HG02798 (cell line): Measurements from ENCODE around the gene ASGR1.
"Not testable (repeated sequence)": the region's sequence is repeated elsewhere in the genome, so short reads cannot be mapped to it uniquely, and the experiment has no call there.

ENCODE experiments used
- ATAC-seq: cut with Tn5 transposase; IDR thresholded peaks from one replicate; pipeline ENCODE4 v1.9.1; 2021; ENCODE audit warnings: mild to moderate bottlenecking; ENCODE audit not compliant: unreplicated experiment, poor library complexity

Gene ASGR1

GRCh38 chr17:7168841-7169564 is 10.2 kb downstream of the ASGR1 start:
- ATAC-seq, result not testable (repeated sequence)

GRCh38 chr17:7167832-7168231 is 11.3 kb downstream of the ASGR1 start:
- ATAC-seq, result no peak

GRCh38 chr17:7166873-7167272 is 12.3 kb downstream of the ASGR1 start:
- no peak for ATAC-seq

- ATAC-seq, result not testable (repeated sequence)
Observed at GRCh38 chr17:7159571-7159970, 19.6 kb downstream of the ASGR1 start.

GRCh38 chr17:7158424-7158823 is 20.7 kb downstream of the ASGR1 start:
- not testable (repeated sequence) for ATAC-seq

- no peak for ATAC-seq
Observed at GRCh38 chr17:7156342-7156940, 22.7 kb downstream of the ASGR1 start.

- ATAC-seq, result no peak
Observed at GRCh38 chr17:7147772-7148171, 31.4 kb downstream of the ASGR1 start.

GRCh38 chr17:7146115-7146514 is 33.1 kb downstream of the ASGR1 start:
- ATAC-seq, result no peak

GRCh38 chr17:7144213-7144612 is 35.0 kb downstream of the ASGR1 start:
- no peak for ATAC-seq

- ATAC-seq, result no peak
Observed at GRCh38 chr17:7141824-7142223, 37.3 kb downstream of the ASGR1 start.

GRCh38 chr17:7139400-7139799 is 39.8 kb downstream of the ASGR1 start:
- ATAC-seq, result no peak

- ATAC-seq, result no peak
Observed at GRCh38 chr17:7138800-7139381, 40.3 kb downstream of the ASGR1 start.

GRCh38 chr17:7137171-7137943 is 41.8 kb downstream of the ASGR1 start:
- ATAC-seq, result no peak

- ATAC-seq, result no peak
Observed at GRCh38 chr17:7136266-7136877, 42.8 kb downstream of the ASGR1 start.

GRCh38 chr17:7133916-7134315 is 45.3 kb downstream of the ASGR1 start:
- ATAC-seq, result no peak

- ATAC-seq, result no peak
Observed at GRCh38 chr17:7133424-7133823, 45.7 kb downstream of the ASGR1 start.

GRCh38 chr17:7132511-7133094 is 46.6 kb downstream of the ASGR1 start:
- ATAC-seq, result no peak

- no peak for ATAC-seq
Observed at GRCh38 chr17:7131423-7131791, 47.8 kb downstream of the ASGR1 start.

- no peak for ATAC-seq
Observed at GRCh38 chr17:7130621-7131422, 48.3 kb downstream of the ASGR1 start.
